H1 (cell line): Measurements from ENCODE around the gene ACER3. TPM values are rescaled to one million over a fixed set of nuclear protein-coding genes. Genes with fewer than 3 reads are reported as not detected.

ENCODE experiments used
- BCL11A ChIP-seq, 2 experiments: IDR thresholded peaks; one replicate each; pipeline ENCODE4 v1.6.1; 2011; ENCODE audit warnings: low read depth in 2 of 2, low read length in 2 of 2, mild to moderate bottlenecking in 2 of 2
- CTBP2 ChIP-seq: IDR thresholded peaks from 2 replicates; pipeline ENCODE4 v1.7.0; 2011; ENCODE audit warnings: borderline replicate concordance, mild to moderate bottlenecking, moderate library complexity, mixed read lengths, low read length; ENCODE audit not compliant: insufficient read depth, insufficient read length
- GTF2F1 ChIP-seq: IDR thresholded peaks from 2 replicates; pipeline ENCODE4 v1.6.1; 2012; ENCODE audit warnings: low read depth, low read length, improper control_type of control experiment, borderline replicate concordance
- KDM4A ChIP-seq: IDR thresholded peaks from one replicate; pipeline ENCODE4 v1.7.1; 2012; ENCODE audit warnings: low read depth, mild to moderate bottlenecking, moderate library complexity, low read length, inconsistent platforms; ENCODE audit not compliant: severe bottlenecking
- MAFK ChIP-seq: IDR thresholded peaks from 2 replicates; pipeline ENCODE4 v1.6.1; 2012; ENCODE audit warnings: low read depth, mild to moderate bottlenecking, improper control_type of control experiment, low read length
- SIN3A ChIP-seq, 2 experiments: IDR thresholded peaks in 1 of 2; conservative IDR thresholded peaks in 1 of 2; 2 replicates each; pipeline ENCODE4 v1.6.1; 2011 to 2012; ENCODE audit warnings: low read length in 2 of 2, improper control_type of control experiment in 1 of 2, low read depth in 1 of 2, mild to moderate bottlenecking in 1 of 2
- polyA plus RNA-seq, 7 experiments: library from polyadenylated mRNA; depleted of rRNA in 3 of 7; stranded (reverse) in 5 of 7; unstranded in 2 of 7; fragments of >200 nt in 5 of 7; fragments of 200-250 nt in 2 of 7; gene quantifications; 1 replicate in 5 of 7; 2 replicates in 1 of 7; 4 replicates in 1 of 7; pipeline versions ENCODE4 v1.2.1 to v1.2.3, GENCODE V29; 2011 to 2013; ENCODE audit warnings: missing spikeins in 2 of 7, mixed read lengths in 2 of 7
- total RNA-seq: library from RNA; stranded (reverse); fragmentation: NEBNext Ultra II Directional; extraction: Animal tissue kit (Norgen Biotek cat#: 25700); gene quantifications from 2 replicates; pipeline ENCODE4 v1.2.1, GENCODE V29; 2021
- TF ChIP-seq, protein P1 (sequence below): IDR thresholded peaks from 2 replicates; pipeline ENCODE4 v1.6.1; 2012; ENCODE audit warnings: inconsistent platforms
- TF ChIP-seq, protein P2 (sequence below): IDR thresholded peaks from 2 replicates; pipeline ENCODE4 v1.6.1; 2011; ENCODE audit warnings: low read length, improper control_type of control experiment

The ACER3 gene
- total and polyA plus RNA-seq, 2 of the 8 experiments (the other 6 are each of a cell fraction or from before 2014, with no cell fraction given) = 5.7 to 16.2 TPM

DNA sequence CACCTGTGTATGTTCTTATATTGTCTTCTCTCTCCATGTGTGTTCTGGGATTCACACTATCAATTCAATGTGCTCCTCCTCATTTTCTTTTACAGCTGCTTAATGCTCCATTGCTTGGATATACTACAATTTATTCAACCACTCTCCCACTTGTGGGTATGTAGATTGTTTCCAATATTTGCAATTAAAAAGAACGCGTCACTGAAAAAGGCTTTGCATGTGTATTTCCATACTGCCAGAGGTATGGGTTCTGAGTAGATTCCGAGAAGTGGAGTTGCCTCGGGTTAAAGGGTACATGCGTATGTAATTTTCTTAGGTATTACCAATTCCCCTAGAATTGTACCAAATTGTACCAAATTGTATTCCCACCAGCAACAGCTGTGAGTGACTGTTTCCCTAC, 199.1 kb downstream of the ACER3 start (continued):
- TF ChIP-seq, protein P1, sequence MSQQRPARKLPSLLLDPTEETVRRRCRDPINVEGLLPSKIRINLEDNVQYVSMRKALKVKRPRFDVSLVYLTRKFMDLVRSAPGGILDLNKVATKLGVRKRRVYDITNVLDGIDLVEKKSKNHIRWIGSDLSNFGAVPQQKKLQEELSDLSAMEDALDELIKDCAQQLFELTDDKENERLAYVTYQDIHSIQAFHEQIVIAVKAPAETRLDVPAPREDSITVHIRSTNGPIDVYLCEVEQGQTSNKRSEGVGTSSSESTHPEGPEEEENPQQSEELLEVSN = no peak
- TF ChIP-seq MAFK (no peak), SIN3A (conservative IDR thresholded peaks at IDR 0.05 in 1 of 2, IDR thresholded peaks at IDR 0.05 in 1 of 2; ENCODE audit: low read depth in 1 of 2, low read length in 2 of 2) (no peak), CTBP2 (no peak), BCL11A (IDR thresholded peaks at IDR 0.05; ENCODE audit: low read depth in 2 of 2, low read length in 2 of 2) (no peak), KDM4A (no peak), GTF2F1 (no peak)
- TF ChIP-seq, protein P2, sequence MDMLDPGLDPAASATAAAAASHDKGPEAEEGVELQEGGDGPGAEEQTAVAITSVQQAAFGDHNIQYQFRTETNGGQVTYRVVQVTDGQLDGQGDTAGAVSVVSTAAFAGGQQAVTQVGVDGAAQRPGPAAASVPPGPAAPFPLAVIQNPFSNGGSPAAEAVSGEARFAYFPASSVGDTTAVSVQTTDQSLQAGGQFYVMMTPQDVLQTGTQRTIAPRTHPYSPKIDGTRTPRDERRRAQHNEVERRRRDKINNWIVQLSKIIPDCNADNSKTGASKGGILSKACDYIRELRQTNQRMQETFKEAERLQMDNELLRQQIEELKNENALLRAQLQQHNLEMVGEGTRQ = no peak
